Activated CD4-positive, alpha-beta T cell treated with anti-CD3 and anti-CD28 coated beads, Interleukin-2, amount 50 U/mL, for 48 hours (primary cell): ENCODE data around the gene LIN52.

Experiments
- DNase-seq, 2 experiments: peaks; one replicate each; pipeline ENCODE4 v3.0.0-alpha.2; 2020

The LIN52 gene, protein sequence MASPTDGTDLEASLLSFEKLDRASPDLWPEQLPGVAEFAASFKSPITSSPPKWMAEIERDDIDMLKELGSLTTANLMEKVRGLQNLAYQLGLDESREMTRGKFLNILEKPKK

DNA sequence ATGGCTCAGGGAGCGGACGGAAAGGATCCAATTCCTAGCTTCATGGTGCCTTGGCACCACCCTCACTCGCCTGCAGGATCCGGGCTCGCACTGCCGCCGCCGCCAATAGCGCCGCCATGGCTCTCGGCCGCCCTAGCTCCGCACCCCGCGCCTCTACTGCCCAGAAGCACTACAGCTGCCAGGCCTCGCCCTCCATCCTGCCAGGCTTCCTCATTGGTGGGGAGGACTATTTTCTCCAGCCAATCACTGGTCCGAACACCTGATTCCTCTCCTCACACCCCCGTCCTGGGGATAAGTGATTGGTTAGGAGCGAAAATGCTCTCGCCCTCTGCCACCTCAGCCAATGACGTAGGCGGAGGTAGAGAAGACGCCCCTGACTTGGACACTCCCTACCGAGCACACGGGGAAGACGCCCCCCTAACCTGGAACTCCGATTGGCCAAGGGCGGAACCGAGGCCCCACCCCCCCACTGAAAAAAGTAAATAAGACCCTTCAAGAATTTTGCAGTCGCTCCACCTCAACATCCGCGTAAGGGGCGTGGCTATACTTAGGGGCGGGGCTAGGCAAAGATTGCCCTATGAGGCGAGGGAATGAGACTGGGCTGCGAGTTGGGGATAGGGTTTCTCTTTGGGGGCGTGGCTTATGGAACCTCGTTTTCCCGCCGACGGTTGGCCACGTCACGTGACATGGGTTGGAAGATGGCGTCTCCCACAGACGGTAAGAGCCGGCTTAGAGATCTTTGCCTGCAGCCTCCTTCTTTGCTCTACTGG lies at the start of gene LIN52, which contains the start of gene ALDH6A1:
Gene LIN52, plus strand, starts transcription at position 680 of the 770 bp plus-strand sequence. Its CDS starts 19 bp downstream, at position 699.
Gene ALDH6A1, minus strand, starts transcription at position 177 of the 770 bp plus-strand sequence. Its CDS starts 59 bp downstream, at position 118.
- peak; percentile 100 for DNase-seq

DNA sequence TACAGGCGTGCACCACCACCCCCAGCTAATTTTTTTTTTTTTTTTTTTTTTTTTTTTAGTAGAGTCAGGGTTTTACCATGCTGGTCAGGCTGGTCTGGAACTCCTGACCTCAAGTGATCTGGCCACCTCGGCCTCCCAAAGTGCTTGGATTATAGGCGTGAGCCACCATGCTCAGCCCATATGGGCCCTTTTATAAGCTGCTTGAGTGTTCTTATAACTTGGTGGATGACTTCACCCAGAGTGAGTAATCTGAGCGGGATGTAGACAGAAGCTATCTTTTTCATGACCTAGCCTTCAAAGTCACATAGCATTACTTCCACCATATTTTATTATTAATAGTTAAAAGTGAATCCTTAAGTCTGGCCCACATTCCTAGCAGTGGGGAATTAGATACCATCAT lies 49.2 kb upstream of the LIN52 start:
- no peak for DNase-seq

DNA sequence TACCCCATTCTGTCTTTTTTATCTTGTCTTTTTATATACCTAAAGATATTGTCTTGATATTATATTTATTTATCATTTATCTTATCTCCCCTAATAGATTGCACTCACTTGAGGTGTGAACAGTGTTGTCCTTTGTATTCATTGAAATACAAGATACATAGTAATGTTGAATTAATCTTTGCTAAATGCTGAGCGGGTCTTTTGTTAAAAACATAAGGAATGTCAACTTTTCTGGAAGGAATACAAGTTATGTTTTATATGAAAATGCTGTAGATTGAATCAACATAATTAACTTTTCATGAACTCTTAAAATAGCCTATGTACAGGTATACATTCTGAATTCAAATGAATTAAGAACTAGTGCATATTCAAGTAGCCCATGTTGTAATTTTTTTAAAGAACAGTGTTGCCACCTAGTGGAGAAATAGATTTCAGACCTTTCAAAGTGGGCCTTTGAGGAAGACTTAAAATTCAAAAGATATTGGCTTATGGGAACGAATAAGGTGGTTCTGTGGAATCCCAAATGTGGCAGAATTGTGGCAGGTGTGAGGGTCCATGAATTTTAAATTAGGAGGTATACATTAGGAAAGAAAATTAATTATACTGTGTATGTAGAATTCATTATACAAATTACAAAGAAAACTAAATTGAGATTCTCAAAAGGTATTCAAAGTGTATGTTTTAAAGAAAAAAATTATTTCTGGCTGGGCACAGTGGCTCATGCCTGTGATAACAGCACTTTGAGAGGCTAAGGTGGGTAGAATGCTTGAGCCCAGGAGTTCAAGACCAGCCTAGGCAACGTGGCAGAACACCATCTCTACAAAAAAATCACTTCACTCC lies 46.5 kb upstream of the LIN52 start:
- no peak for DNase-seq

DNA sequence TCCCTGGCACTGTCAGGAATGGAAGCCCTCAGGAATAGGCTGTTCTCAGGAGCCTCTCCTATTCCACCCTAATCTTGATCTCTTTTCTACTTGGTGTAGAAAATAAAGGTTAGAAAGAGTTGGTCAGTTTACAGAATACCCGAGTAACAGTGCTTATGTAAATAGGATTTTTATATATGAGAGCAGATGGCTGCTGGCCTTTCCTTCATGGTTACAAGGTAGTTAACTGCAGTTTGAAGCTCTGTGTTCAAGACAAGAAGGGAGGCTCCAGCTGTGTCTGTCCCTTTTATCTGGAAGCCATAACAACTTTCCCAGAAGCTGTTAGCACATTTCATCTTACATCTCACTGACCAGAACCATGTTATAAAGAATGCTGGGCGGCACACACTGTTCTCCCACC lies 42.5 kb upstream of the LIN52 start:
- DNase-seq = no peak

DNA sequence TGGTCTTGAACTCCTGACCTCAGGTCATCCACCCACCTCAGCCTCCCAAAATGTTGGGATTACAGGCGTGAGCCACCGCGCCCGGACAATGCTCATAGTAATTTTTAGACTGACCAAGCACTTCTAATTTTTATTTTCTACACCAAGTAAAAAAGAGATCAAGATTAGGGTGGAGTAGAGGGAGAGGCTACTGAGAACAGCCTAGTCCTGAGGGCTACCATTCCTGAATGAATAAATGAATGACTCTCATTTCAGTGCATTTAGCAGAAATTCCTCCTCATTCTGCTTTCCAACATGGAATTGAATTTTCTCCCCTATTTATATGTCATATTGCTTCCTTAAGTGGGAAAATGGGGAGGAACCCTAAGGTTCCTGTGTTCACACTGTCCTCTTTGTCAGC lies 39.2 kb upstream of the LIN52 start:
- no peak for DNase-seq

DNA sequence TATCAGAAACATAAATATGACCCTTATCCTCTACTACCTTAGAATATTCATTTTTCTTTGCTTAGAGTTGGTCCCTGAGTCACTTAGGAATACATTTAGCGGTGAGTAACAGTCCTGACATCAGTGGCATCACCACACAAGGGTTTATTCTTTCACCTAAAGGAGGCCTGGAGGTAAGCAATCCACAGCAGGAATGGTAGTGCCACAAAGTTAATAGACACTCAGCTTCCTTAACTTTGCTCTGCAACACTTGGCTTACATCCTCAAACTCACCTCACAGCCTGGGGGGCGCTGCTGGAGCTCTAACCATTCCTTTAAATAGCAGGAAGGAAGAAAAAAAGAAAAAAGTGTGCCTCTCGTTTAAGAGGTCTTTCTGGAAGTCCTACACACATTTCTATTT lies 36.5 kb upstream of the LIN52 start:
- DNase-seq = no peak

DNA sequence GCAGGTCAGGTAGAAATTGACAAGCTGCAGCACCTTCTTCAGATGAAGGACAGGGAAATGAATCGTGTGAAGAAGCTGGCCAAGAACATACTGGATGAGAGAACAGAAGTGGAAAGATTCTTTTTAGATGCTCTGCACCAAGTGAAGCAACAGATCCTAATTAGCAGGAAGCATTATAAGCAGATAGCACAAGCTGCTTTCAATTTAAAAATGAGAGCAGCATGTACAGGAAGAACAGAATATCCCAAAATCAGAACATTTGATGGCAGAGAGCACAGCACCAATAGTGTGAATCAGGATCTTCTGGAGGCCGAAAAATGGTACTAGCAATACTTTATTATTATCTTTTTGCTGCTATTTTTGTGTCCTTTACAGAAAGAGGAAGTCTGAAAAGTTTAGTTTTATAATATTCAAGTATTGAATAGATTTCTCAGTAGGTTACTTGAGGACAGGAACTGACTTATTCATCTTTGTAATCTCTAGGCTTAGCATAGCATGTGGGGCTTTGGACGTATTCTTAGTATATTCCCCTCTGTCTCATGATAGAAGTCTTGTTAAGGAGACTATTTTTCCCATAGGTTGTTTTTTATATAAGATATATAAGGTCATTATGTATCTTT lies 34.8 kb upstream of the LIN52 start:
- DNase-seq = no peak

DNA sequence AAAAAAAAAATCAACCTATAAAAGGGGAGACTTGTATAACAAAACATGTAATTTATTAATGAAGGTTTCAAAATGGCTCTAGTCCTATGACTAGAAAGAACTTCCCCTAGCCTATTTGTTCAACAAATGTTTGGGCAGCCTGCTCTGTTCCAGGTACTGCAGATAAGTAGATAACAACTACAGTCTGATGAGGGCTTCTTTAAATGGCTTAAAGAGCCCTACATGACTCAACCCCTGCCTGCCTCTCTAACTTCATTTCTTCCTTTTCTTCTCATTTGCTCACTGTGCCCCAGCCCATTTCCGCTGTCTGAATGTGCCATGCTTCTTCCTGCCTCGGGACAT lies 22.0 kb upstream of the LIN52 start:
- DNase-seq = no peak

DNA sequence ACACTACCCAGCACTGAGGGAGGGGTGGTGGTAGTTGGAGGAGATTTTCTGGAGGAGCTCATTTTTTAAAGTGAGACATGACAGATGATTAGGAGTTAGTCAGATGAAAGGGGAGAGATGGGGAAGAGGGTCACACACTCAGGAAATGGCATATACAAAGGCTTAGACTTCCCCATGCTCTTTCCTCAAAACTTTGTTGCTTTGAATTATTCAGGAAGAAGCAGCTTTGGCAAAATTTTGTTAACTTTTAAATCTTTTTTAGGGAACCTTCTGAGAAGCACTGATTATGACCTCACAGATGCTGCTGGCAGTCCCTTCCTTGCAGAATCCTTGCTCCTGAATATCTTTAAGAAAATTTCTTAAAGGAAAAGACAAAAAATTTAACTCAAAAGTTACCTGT lies 20.3 kb upstream of the LIN52 start:
- DNase-seq = no peak

DNA sequence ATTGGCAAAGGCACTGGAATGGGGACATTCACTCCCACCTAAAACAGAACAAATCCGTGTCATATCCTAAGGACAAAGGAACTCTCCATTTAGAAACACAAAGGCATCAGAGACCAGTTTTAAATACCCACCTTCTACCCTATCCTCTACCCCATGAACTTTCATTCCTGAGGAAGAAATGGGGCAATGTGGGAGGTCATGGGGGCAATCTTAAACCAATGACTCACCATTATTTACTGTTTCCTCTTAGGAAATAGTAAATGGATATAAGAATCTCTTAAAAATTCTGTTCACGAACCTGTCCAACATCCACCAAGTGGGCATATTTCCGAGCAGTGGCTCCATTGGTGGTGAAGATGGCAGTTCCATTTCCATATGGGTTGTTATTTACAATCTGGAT lies 19.9 kb upstream of the LIN52 start:
- DNase-seq = no peak

DNA sequence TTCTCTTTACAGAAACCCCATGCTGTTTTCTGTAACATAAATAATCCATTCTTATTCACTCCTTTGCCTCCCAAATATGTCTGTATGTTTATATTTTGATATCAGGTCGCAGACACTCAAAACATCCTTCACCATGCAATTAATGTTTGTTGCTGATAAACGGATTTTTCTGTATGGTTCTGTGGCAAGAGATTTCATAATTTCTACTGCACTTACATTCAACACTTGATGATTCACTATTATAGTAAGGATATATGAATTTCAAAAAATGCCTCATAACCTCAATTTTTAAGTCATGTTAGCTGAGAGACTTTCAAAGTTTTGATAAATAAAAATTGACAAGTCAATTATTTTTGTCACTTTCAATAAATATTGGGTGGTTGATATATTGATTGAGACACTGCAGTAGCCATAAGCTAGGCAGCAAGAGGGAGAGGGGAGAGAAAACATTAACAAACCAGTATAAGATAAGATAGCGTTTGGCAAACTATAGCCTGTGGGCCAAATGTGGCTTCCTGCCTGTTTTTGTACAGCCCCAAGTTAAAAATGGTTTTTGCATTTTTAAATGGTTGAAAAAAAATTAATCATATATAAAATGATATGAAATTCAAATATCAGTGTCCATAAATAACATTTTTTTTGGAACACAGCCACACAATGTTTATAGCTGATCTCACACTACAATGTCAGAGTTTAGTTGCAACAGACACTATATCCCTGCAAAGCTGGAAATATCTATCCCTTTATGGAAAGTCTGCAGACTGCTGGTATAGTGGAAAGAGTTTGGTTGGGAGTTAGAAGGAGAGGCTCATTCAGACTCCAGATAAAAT lies 18.8 kb upstream of the LIN52 start:
- DNase-seq = no peak

DNA sequence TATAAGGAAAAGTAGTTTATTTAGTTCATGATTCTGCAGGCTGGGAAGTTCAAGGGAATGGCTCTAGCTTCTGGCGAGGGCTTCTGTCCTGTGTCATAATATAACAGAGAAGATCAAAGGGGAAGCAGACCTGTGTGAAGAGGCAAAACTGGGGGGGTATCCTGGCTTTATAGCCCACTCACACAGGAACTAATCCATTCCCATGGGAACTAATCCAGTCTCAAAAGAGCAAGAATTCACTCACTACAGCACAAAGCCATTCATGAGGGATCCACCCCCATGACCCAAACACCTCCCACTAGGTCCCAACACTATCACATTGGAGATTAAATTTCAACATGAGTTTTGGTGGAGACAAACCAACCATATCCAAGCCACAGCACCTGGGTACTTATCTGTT lies 7.4 kb upstream of the LIN52 start:
- no peak for DNase-seq

DNA sequence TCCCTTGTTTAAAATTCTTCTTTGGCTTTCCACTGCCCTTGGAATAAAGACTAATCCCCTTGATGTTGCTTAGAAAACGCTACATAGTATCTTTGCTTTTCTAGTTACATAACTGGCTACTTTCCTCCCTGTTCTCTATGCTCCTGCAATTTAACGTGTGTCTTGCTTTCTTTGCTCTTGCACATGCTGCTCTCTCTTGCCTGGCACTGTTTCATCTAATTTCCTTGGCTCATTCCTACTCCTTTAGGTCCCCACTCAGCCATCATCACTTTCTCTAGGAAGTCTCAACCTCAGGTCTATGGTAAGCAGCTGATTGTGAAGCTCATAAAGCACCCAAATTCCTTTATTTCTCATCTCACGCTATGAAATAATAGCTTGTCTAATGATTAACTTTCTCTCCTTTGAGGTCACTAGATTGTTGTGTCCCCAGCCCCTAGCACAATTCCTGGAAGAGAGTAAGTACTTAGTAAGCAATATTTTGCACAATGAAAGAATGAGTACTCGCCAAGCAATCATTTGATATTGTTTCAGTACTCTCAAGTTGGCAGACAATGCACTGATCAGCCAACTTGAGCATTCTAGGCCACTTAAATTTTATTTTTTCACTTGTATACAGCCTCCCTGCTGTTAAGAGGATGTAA lies 3.8 kb upstream of the LIN52 start:
- DNase-seq = no peak

DNA sequence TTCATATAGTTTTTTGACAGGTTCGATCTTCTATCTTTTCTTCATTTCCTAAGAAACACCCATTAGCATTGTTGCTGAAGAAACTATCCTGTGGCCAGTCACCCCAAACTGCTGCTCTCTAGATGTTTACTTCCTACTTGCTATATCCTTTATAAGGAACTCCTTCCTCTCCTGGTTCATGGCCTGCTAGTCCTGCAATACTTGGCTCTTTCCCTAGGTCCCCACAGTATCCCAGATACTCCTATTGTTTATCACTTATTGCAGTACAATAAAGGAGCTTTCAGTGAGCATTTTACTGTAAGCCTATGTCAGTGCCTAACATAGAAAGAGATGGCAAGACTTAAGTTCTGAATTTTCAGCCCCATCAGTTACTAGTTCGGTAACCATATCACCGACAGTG lies 3.3 kb upstream of the LIN52 start:
- DNase-seq = no peak

DNA sequence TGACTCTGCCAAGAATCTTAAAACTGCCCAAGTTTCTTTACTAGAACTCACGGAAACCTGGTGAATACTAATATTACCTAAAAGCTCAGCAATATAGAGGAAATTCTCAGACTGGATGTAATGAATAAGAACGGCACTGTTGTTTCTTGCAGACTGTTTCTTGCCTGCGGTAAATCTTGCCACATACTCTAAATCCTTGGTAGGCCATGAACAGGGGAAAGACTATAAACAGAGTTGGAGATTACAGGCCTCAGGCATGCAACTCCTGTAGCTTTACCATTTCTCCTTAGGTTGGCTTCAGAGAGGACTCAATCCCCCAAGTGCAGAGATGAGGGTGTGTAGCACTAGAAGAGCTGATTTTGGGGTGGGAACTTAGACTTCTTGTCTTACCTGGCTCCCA lies 1.6 kb upstream of the LIN52 start:
- DNase-seq = no peak

DNA sequence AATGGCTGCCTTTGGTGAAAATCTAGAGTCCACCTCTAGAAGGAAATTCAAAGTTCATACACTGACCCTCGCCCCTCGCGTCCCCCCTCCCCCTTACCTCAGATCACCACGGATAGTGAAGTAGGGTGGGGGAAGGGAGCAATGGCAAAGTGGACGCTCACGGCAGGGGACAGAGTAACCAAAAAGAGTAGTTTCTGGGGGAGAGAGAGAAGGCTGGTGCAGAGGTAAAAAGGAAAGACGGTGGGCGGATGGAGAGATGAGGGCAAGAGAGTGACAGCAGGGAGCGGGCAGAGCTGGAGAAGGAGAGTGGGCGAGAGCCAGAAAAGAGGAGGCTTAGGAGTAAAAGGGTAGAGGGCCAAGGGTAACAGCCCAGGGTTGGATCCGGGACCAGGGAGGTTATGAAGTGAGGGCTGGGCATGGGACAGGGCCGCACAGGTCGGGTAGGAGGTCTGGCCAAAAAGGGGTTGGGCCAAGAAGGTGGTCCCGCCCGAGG lies 926 bp upstream of the LIN52 start:
- DNase-seq = no peak

DNA sequence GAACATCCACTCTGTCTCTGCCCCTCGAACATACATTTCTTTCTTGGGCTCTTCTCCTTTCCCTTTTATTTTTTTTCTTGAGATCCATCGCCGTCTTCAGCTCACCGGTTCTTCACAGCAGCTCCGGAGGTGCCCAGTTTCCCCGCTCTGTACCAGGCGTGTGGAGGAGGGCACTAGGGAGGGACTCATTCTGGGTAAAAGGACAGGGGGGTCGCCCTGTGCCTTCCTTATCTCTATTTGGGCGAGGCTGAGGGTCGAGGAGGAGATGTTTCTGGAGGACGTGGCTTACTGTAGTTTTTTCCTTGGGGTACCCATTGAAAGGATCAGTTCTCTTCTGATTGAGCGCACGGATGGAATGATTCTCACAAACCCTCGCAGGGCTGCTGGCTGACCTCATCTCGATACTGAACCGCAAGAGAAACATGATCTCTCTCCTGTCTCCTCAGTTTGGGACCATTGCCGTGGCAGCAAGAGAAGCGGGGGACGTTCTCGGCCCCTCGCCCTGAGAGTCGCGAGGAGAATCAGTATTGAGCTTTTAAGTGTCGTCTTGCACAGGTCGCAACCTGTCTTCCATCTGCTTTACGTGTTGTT lies 386 bp downstream of the LIN52 start:
- DNase-seq = peak; percentile 41 to 56

DNA sequence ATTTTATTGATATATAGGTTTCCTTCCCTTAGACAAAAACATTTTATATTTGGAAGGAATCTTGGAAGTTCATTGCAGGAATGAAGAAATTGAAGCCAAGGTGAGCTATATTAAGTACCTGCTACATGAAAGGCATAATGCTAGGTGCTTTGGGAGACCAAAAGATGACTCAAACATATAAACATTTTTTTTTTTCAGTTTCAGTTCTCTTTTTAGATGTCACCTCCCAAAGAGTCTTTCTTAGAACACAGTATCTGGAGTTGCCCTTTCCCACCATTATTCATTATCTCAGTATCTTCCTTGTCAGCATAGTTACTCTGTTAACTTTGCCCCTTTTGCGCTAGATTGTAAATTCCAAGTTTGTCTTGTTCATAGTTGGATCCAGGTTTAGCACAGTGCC lies 1.1 kb downstream of the LIN52 start:
- DNase-seq = no peak

DNA sequence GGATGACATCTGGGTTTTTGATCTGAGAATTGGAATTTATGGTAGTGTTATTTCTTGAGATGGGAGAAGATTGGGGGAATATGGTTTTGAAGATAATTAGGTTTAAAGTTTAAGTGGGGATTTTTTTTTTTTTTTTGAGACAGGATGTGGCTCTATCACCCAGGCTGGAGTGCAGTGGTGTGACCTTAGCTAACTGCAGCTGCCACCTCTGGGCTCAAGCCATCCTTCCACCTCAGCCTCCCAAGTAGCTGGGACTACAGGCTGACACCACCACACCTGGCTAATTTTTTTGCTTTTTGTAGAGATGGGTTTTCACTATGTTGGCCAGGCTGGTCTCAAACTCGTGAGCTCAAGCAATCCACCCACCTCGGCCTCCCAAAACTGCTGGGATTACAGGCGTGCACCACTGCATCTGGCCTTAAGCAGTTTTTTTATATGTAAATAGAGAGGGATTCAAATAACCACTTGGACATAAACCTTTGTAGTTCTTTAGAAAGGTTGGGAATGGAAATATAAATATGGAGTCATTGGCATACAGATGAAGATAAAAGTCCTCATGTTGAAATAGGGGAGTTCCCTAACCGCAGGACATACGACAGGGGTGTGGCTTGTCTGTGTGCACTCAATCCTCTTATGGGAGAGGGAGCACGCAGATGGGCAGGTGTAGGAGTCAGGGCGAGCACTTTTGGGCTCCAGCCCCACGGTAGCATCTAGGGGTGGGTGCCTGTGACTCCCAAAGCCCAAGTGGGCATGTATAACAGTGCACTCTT lies 4.7 kb downstream of the LIN52 start:
- no peak for DNase-seq

DNA sequence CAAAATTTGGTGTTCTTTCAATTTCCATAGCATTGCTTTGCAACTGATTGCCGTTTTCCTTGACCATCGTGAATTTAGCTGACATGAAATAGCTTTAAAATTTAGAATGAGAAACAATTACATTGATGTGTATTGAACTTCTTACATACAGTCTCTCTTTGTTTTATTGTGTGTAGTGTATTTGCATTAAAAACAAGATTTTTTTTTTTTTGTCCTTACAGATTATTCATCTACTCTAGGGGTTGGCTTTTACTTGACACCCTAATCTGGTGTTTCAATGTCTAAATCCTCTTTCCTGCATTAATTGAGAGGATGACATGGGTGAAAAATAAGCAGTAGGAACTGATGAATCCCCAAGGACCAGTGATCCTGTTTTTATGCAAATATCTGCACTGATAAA lies 20.6 kb downstream of the LIN52 start:
- no peak for DNase-seq

DNA sequence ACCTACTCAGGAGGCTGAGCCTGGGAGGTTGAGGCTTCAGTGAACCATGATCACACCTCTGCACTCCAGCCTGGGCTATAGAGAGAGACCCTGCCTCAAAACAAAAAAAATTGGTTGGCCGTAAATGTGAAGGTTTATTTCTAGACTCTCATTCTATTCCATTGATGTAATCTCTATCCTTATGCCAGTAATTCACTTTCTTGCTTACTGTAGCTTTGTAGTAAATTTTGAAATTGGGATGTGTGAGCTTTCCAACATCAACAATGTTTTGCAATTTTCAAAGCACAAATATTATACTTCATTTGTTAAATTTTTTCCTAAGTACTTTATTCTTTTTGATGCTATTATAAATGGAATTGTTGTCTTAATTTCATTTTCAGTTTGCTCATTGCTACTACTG lies 24.6 kb downstream of the LIN52 start:
- no peak for DNase-seq
